Smooth muscle cell (in vitro differentiated cells): Measurements from ENCODE around the gene DPP9. TPM values are rescaled to one million over a fixed set of nuclear protein-coding genes. Genes with fewer than 3 reads are reported as not detected.

ENCODE experiments used
- DNase-seq: peaks from one replicate; lab custom pipeline; 2025; ENCODE audit not compliant: unreplicated experiment; lab: John Stamatoyannopoulos, UW
- H2AFZ ChIP-seq: fragments of 200-600 bp; sonication (generic); 2 replicates; pipeline ENCODE4 v1.6.0; 2016; ENCODE audit warnings: antibody characterized with exemption, low read depth, mild to moderate bottlenecking
- H3F3A ChIP-seq: fragments of 200-600 bp; sonication (generic); 2 replicates; pipeline ENCODE4 v1.6.0; 2017; ENCODE audit warnings: antibody characterized with exemption, low read depth
- H3K27ac ChIP-seq: fragments of 200-600 bp; sonication (generic); 2 replicates; pipeline ENCODE4 v1.5.1; 2016; ENCODE audit warnings: low read depth, mild to moderate bottlenecking
- H3K27me3 ChIP-seq: fragments of 200-600 bp; sonication (generic); 2 replicates; pipeline ENCODE4 v1.6.1; 2016; ENCODE audit warnings: low read depth, mild to moderate bottlenecking
- H3K36me3 ChIP-seq: fragments of 200-600 bp; sonication (generic); 2 replicates; pipeline ENCODE4 v1.5.1; 2016; ENCODE audit warnings: low read depth
- H3K4me1 ChIP-seq: fragments of 200-600 bp; sonication (generic); 2 replicates; pipeline ENCODE4 v1.5.1; 2016; ENCODE audit warnings: low read depth
- H3K4me2 ChIP-seq: fragments of 200-600 bp; sonication (generic); 2 replicates; pipeline ENCODE4 v1.6.0; 2016; ENCODE audit warnings: mild to moderate bottlenecking
- H3K4me3 ChIP-seq: fragments of 200-600 bp; sonication (generic); 2 replicates; pipeline ENCODE4 v1.5.1; 2016; ENCODE audit warnings: mild to moderate bottlenecking
- H3K79me2 ChIP-seq: fragments of 200-600 bp; sonication (generic); 2 replicates; pipeline ENCODE4 v1.6.0; 2016; ENCODE audit warnings: low read depth, mild to moderate bottlenecking
- H3K9ac ChIP-seq: fragments of 200-600 bp; sonication (generic); 2 replicates; pipeline ENCODE4 v1.6.0; 2016; ENCODE audit warnings: low read depth
- H3K9me3 ChIP-seq: fragments of 200-600 bp; sonication (generic); replicated peaks from 2 replicates; pipeline ENCODE4 v1.5.1; 2016; ENCODE audit warnings: low read depth
- H4K20me1 ChIP-seq: fragments of 200-600 bp; sonication (generic); 2 replicates; pipeline ENCODE4 v1.6.0; 2016; ENCODE audit warnings: low read depth
- CTCF ChIP-seq: fragments of 200-600 bp; sonication (generic); IDR thresholded peaks from 2 replicates; pipeline ENCODE4 v1.5.1; 2017; ENCODE audit warnings: borderline replicate concordance, mild to moderate bottlenecking, antibody characterized with exemption; ENCODE audit not compliant: insufficient read depth, poor library complexity, severe bottlenecking
- WGBS: methylation state at CpG from one replicate; pipeline ENCODE4 v1.1.7; 2016; ENCODE audit warnings: low lambda C conversion rate; 5-methylcytosine and 5-hydroxymethylcytosine counted together
- polyA plus RNA-seq: library from polyadenylated mRNA; unstranded; fragments of >200 nt; fragmentation: Nextera tagmentation; extraction: Ambion mirVana; gene quantifications from 2 replicates; pipeline ENCODE4 v1.2.1, GENCODE V29; 2016
- total RNA-seq: library from RNA; depleted of rRNA; stranded (reverse); fragments of >200 nt; gene quantifications from 2 replicates; pipeline ENCODE4 v1.2.3, GENCODE V29; 2014

The DPP9 gene
- total and polyA plus RNA-seq, 2 experiments from 2014 or later, result 26.3 to 44.3 TPM

DNA sequence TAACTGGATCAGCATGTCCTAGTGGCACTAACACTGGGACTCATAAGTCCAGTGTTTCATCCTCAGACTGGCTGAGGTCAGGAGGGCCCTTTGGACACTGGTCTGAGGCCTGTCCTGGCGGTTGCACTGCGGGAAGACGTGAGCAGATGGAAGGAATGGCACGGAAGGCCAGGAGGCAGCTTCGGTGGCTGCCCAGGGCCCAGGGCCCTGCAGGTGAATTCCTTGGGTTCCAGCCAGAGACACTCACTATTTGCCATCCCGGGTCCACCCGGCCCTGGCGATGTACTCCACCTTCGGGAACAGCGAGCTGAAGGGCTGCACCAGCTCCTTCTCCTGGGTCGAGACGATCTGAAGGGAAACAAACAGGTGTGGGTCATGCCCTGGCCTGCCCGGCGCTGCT lies 26.3 kb downstream of the DPP9 start:
- H3K4me2 ChIP-seq, result no peak overlapping the region
- H3K9ac ChIP-seq, result no peak overlapping the region
- 93% methylated on average over 14 of the region's 14 CpGs for WGBS
- no peaks in the 10 kb centered on the region for H3K4me1 ChIP-seq
- H3K36me3 ChIP-seq, result no peaks in the 10 kb centered on the region
- TF ChIP-seq CTCF, result no peak
- H3K9me3 ChIP-seq, result no peaks in the 10 kb centered on the region
- no peak for DNase-seq
- no peaks in the 10 kb centered on the region for H3F3A ChIP-seq
- no peaks in the 10 kb centered on the region for H4K20me1 ChIP-seq
- H3K79me2 ChIP-seq, result no peaks in the 10 kb centered on the region
- no peak overlapping the region for H3K4me3 ChIP-seq
- H3K27me3 ChIP-seq, result no peaks in the 10 kb centered on the region
- H2AFZ ChIP-seq, result no peak overlapping the region
- H3K27ac ChIP-seq, result no peak overlapping the region

GRCh38 chr19:4695224-4695731 lies 28.4 kb downstream of the DPP9 start:
- no peaks in the 10 kb centered on the region for H3K36me3 ChIP-seq
- H2AFZ ChIP-seq, result no peak overlapping the region
- no peaks in the 10 kb centered on the region for H3K27me3 ChIP-seq
- no peaks in the 10 kb centered on the region for H4K20me1 ChIP-seq
- H3K4me1 ChIP-seq, result no peaks in the 10 kb centered on the region
- no peak overlapping the region for H3K27ac ChIP-seq
- H3K9me3 ChIP-seq, result no peaks in the 10 kb centered on the region
- no peak for TF ChIP-seq CTCF
- 97% methylated on average over 19 of the region's 19 CpGs for WGBS
- H3K4me3 ChIP-seq, result no peak overlapping the region
- no peak overlapping the region for H3K4me2 ChIP-seq
- no peaks in the 10 kb centered on the region for H3F3A ChIP-seq
- DNase-seq, result no peak
- H3K79me2 ChIP-seq, result no peaks in the 10 kb centered on the region
- no peak overlapping the region for H3K9ac ChIP-seq

- no peak for TF ChIP-seq CTCF
- no peak for DNase-seq
- no peak overlapping the region for H3K4me3 ChIP-seq
- no peaks in the 10 kb centered on the region for H3K79me2 ChIP-seq
- H3K9me3 ChIP-seq, result no peaks in the 10 kb centered on the region
- no peaks in the 10 kb centered on the region for H3F3A ChIP-seq
- H3K4me2 ChIP-seq, result no peak overlapping the region
- no peaks in the 10 kb centered on the region for H3K4me1 ChIP-seq
- WGBS, result 93% methylated on average over 22 of the region's 22 CpGs
- H3K36me3 ChIP-seq, result no peaks in the 10 kb centered on the region
- H3K9ac ChIP-seq, result no peak overlapping the region
- no peak overlapping the region for H3K27ac ChIP-seq
- no peak overlapping the region for H2AFZ ChIP-seq
- H4K20me1 ChIP-seq, result no peaks in the 10 kb centered on the region
- H3K27me3 ChIP-seq, result no peaks in the 10 kb centered on the region
These were observed 29.2 kb downstream of the DPP9 start for GRCh38 chr19:4694211-4694987.

DNA sequence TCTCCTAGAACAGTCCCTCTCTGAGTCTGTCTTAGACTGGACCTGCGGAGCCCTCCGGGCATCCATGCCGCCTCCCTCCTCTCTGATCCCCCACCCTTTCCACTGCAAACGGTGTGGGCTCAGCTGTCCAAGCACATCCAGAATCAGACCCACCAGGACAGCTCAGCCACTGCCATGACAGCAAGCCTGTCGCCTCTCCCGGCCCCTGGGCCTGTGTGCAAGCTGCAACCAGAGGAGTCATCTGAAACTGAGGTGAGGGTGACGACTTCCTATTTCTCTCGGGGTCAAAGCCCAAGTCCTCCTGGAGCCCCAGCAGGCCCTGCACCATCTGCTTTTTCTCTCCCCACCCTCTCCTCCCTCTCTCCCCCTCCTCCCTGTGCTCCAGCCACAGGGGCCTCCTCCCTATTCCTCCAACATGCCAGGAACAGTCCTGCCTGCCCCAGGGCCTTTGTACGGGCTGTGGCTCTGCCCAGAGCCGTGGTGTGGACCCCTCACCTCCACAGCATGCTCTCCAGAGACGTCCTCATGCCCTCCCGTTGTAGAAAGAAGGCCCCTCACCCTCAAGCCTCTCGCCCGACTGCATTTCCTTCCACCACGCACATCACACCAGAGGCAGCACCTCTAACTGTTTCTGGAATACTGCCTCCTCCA lies 30.0 kb downstream of the DPP9 start:
- Histone ChIP-seq H3F3A (no peaks in the 10 kb centered on the region), H3K4me3 (no peak overlapping the region), H3K79me2 (no peaks in the 10 kb centered on the region), H3K27ac (no peak overlapping the region), H3K4me1 (no peaks in the 10 kb centered on the region), H2AFZ (no peak overlapping the region), H3K27me3 (no peaks in the 10 kb centered on the region), H3K9me3 (no peaks in the 10 kb centered on the region), H3K36me3 (no peaks in the 10 kb centered on the region), H4K20me1 (no peaks in the 10 kb centered on the region), H3K4me2 (no peak overlapping the region), H3K9ac (no peak overlapping the region)
- no peak for DNase-seq
- 99% methylated on average over 15 of the region's 15 CpGs for WGBS
- no peak for TF ChIP-seq CTCF
